HG02798 (cell line): ENCODE data around the gene ZNF668.
"Not testable (repeated sequence)": the region's sequence is repeated elsewhere in the genome, so short reads cannot be mapped to it uniquely, and the experiment has no call there.

Experiments used
- ATAC-seq: cut with Tn5 transposase; IDR thresholded peaks from one replicate; pipeline ENCODE4 v1.9.1; 2021; ENCODE audit warnings: mild to moderate bottlenecking; ENCODE audit not compliant: unreplicated experiment, poor library complexity

The ZNF668 gene

GRCh38 chr16:31020536-31020935, 53.5 kb downstream of the ZNF668 start:
- ATAC-seq: no peak

- ATAC-seq: not testable (repeated sequence)
Observed at GRCh38 chr16:31017756-31018155, 56.3 kb downstream of the ZNF668 start.

GRCh38 chr16:31016018-31016417, 58.0 kb downstream of the ZNF668 start:
- ATAC-seq: no peak

GRCh38 chr16:31013292-31013691, 60.7 kb downstream of the ZNF668 start:
- not testable (repeated sequence) for ATAC-seq

DNA sequence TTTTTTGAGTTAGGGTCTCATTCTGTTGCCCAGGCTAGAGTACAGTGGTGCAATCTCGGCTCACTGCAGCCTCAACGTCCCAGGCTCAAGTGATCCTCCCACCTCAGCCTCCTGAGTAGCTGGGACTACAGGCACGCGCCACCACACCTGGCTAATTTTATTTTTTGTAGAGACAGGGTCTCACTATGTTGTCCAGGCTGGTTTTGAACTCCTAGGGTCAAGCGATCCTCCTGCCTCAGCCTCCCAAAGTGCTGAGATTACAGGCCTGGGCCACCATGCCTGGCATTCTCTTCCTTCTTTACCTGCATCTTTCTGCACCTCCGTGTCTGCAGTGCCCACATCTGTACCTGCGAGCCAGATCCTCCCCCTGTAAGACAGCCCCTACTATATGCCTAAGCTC, 62.2 kb downstream of the ZNF668 start:
- ATAC-seq: not testable (repeated sequence)
